Measurements from ENCODE around the gene ATP2A2. TPM values are rescaled to one million over a fixed set of nuclear protein-coding genes. Genes with fewer than 3 reads are reported as not detected.

ATP2A2 gene
- total and polyA plus RNA-seq, 3 experiments from 2014 or later = 4.8 to 199 (median 199) TPM

DNA sequence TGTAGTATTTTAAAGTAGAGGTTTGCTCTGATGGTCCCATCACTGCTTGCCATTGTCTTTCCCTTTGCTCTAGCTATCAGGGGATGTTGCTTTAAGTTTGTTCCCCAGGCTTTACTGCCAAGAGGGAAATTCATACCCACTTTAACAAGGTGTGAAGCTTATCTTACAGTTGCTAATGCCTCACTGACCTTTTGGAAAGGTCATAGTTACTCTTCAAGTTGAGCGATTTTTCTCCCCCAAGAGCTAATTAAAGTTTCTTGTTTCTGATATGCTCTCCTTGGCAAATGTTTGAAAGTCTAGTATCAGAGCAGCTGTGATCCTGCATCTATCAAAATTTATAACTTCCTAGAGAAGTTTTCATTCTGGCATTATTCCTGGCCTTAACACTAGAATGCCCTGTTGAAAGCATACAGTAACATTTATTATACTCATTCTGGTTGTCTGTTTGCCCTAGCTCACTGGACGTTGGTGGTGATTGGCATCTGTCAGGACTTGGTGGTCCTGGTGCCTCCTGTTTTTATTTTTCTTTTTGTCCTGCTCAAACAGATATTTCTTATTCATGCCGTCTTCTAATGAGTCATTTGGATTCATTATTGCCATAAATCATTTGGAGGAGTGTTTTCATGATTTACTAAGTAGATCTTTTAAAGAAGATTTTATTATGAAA, 8.1 kb downstream of the ATP2A2 start:
- Mint-ChIP-seq H3K27ac (peak overlapping the region in 7 of 8 donors; percentile 34 to 69 (median 56)), H3K4me3 (peak overlapping the region in 2 of 7 donors; percentile 42 to 48), H3K36me3 (peaks cover 0 to 76% (median 6%) of the 10 kb centered on the region in 3 donors), H3K27me3 (no peaks in the 10 kb centered on the region), H3K4me1 (peaks cover 49 to 64% (median 58%) of the 10 kb centered on the region in 3 donors), H3K9me3 (no peaks in the 10 kb centered on the region)
- H3K27ac ChIP-seq (ENCODE audit: low read depth, low read length) = no peak overlapping the region
- no peak for DNase-seq
- no peaks in the 10 kb centered on the region for H3K27me3 ChIP-seq (ENCODE audit: insufficient read depth, low read length, poor library complexity, severe bottlenecking)
- H3K4me1 ChIP-seq (ENCODE audit: insufficient read depth, low read length) = peaks cover 43% of the 10 kb centered on the region
- ChIA-PET POLR2A (no interaction called here), CTCF (no interaction called here)
- H3K4me3 ChIP-seq (ENCODE audit: low read length) = no peak overlapping the region
- peaks cover 7% of the 10 kb centered on the region for H3K36me3 ChIP-seq (ENCODE audit: insufficient read depth, low read length)
- no peaks in the 10 kb centered on the region for H3K9me3 ChIP-seq (ENCODE audit: low read length)

DNA sequence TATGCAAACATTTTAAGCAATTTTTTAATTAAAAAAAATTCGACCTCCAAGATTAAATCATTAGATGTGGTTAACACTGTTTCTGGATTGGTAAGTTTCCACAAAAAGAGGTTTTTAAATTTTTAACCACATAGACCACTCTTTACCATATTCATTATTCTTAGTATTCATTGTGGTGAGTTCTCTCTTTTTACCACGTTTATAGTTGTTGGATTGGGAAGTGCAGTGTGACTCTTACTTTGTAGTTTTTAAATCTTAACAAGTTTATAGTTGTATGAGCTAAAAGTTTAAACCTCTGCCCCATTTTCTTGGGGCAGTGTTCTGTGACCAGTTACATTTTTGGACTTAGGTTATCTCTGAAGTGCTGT, 8.6 kb downstream of the ATP2A2 start:
- H3K36me3 Mint-ChIP-seq = peaks cover 0 to 78% (median 8%) of the 10 kb centered on the region in 3 donors
- POLR2A ChIA-PET = interaction anchor here (0.6 kb wide), 1 partner anchor 160 kb away, joined by 3 read pairs; the partner anchor contains the start of gene ARPC3
- H3K4me1 Mint-ChIP-seq = peaks cover 45 to 62% (median 56%) of the 10 kb centered on the region in 3 donors
- Histone ChIP-seq H3K4me1 (ENCODE audit: insufficient read depth, low read length) (peaks cover 38% of the 10 kb centered on the region), H3K36me3 (ENCODE audit: insufficient read depth, low read length) (peaks cover 7% of the 10 kb centered on the region), H3K27ac (ENCODE audit: low read depth, low read length) (no peak overlapping the region), H3K4me3 (ENCODE audit: low read length) (no peak overlapping the region), H3K9me3 (ENCODE audit: low read length) (no peaks in the 10 kb centered on the region), H3K27me3 (ENCODE audit: insufficient read depth, low read length, poor library complexity, severe bottlenecking) (no peaks in the 10 kb centered on the region)
- H3K27ac Mint-ChIP-seq = peak overlapping the region in 2 of 8 donors; percentile 40 to 64
- H3K4me3 Mint-ChIP-seq = peak overlapping the region in 2 of 7 donors; percentile 7 to 37
- no peaks in the 10 kb centered on the region for H3K27me3 Mint-ChIP-seq
- no peaks in the 10 kb centered on the region for H3K9me3 Mint-ChIP-seq
- CTCF ChIA-PET = no interaction called here
- DNase-seq = no peak

DNA sequence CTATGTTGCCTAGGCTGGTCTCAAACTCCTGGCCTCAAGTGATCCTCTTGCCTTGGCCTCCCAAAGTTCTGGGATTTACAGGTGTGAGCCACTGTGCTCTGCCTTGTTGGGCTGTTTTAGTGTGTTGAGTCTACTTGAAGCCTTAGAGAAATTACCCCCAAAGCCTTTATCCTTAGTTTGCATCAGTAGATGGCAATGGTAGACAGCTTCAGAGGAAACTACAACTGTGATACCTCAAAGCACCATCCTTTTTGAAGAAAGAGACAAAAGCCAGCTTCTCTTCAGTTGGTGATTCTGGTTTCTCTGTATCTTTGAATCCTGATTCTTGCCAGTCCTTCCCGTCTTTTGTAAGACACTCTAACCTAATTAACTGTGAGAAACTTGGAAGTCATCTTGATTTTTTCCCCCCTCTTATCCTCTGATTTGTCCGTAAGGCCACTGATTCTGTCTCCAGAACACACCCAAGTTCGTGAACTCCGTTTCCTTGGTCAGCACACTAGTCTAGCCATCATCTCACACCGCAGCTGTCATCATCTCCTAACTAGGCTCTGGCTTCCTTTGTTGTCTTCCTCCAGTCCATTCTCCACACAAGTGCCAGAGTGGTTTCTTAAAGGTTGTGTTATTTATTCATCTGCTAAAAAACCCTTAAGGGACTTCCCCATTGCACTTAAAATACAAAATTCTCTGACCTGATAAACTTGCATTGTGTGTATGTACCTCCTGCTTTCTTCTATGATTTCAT, 20.2 kb downstream of the ATP2A2 start:
- Mint-ChIP-seq H3K27ac (peak overlapping the region; percentile 15 to 97 (median 75)), H3K9me3 (no peaks in the 10 kb centered on the region), H3K4me3 (peak overlapping the region in 2 of 7 donors; percentile 5 to 33), H3K4me1 (peaks cover 53 to 83% (median 69%) of the 10 kb centered on the region in 3 donors), H3K27me3 (no peaks in the 10 kb centered on the region), H3K36me3 (peaks cover 3 to 84% (median 20%) of the 10 kb centered on the region in 3 donors)
- no peaks in the 10 kb centered on the region for H3K9me3 ChIP-seq (ENCODE audit: low read length)
- no peak for DNase-seq
- H3K27ac ChIP-seq (ENCODE audit: low read depth, low read length) = no peak overlapping the region
- H3K27me3 ChIP-seq (ENCODE audit: insufficient read depth, low read length, poor library complexity, severe bottlenecking) = no peaks in the 10 kb centered on the region
- ChIA-PET CTCF (no interaction called here), POLR2A (no interaction called here)
- peaks cover 32% of the 10 kb centered on the region for H3K36me3 ChIP-seq (ENCODE audit: insufficient read depth, low read length)
- H3K4me3 ChIP-seq (ENCODE audit: low read length) = no peak overlapping the region
- H3K4me1 ChIP-seq (ENCODE audit: insufficient read depth, low read length) = peaks cover 11% of the 10 kb centered on the region

DNA sequence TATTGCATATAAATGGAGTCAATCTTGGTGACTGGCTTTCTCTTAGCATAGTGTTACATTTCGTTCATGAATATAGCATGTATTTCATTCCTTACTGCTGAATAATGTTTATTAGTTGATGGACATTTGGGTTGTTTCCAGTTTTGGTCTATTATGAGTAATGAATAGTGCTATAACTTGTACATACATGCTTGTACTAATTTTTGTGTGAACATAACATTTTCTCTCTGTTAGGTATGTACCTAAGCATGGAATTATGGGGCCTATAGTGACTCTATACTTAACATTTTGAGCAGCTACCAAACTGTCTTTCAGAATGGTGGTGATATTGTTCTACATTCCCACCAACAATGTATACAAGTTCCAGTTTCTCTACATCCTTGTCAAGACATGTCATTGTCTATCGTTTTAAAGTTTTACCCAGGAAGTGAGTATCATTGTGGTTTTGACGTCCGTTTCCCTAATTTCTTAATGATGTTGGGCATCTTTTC, 23.1 kb downstream of the ATP2A2 start:
- CTCF ChIA-PET = no interaction called here
- Mint-ChIP-seq H3K36me3 (peaks cover 3 to 79% (median 30%) of the 10 kb centered on the region in 3 donors), H3K9me3 (no peaks in the 10 kb centered on the region), H3K4me1 (peaks cover 57 to 85% (median 75%) of the 10 kb centered on the region in 3 donors), H3K27ac (peak overlapping the region in 7 of 8 donors; percentile 18 to 49 (median 30)), H3K27me3 (no peaks in the 10 kb centered on the region), H3K4me3 (no peak overlapping the region)
- Histone ChIP-seq H3K4me1 (ENCODE audit: insufficient read depth, low read length) (peaks cover 23% of the 10 kb centered on the region), H3K27ac (ENCODE audit: low read depth, low read length) (no peak overlapping the region), H3K27me3 (ENCODE audit: insufficient read depth, low read length, poor library complexity, severe bottlenecking) (no peaks in the 10 kb centered on the region), H3K4me3 (ENCODE audit: low read length) (no peak overlapping the region), H3K9me3 (ENCODE audit: low read length) (no peaks in the 10 kb centered on the region), H3K36me3 (ENCODE audit: insufficient read depth, low read length) (peaks cover 5% of the 10 kb centered on the region)
- DNase-seq = no peak
- POLR2A ChIA-PET = no interaction called here

DNA sequence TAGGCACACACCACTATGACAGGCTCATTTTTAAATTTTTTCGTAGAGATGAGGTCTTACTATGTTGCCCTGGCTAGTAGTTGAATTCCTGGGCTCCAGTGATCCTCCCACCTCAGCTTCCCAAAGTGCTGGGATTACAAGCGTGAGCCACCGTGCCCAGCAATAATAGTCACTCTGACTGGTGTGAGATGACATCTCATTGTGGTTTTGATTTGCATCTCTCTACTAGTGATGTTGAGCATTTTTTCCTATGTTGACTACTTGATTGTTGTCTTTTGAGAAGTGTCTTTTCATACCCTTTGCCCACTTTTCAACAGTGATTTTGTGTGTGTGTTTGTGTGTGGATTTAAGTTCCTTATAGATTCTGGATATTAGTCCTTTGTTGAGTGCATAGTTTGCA, 26.3 kb downstream of the ATP2A2 start:
- no peak overlapping the region for H3K4me3 ChIP-seq (ENCODE audit: low read length)
- H3K27ac ChIP-seq (ENCODE audit: low read depth, low read length) = no peak overlapping the region
- H3K9me3 ChIP-seq (ENCODE audit: low read length) = no peaks in the 10 kb centered on the region
- Mint-ChIP-seq H3K36me3 (peaks cover 3 to 74% (median 25%) of the 10 kb centered on the region in 3 donors), H3K9me3 (no peaks in the 10 kb centered on the region), H3K27me3 (no peaks in the 10 kb centered on the region), H3K4me3 (peak overlapping the region in 4 of 7 donors; percentile 8 to 33 (median 23)), H3K4me1 (peaks cover 49 to 83% (median 67%) of the 10 kb centered on the region in 3 donors), H3K27ac (peak overlapping the region; percentile 6 to 89 (median 76))
- ChIA-PET POLR2A (interaction anchor here (0.6 kb wide), 1 partner anchor 213 kb away, joined by 3 read pairs; no protein-coding TSS in a partner anchor), CTCF (interaction anchor here (1.0 kb wide), 1 partner anchor 27 kb away, joined by 3 read pairs; no protein-coding TSS in a partner anchor)
- peaks cover 14% of the 10 kb centered on the region for H3K4me1 ChIP-seq (ENCODE audit: insufficient read depth, low read length)
- H3K27me3 ChIP-seq (ENCODE audit: insufficient read depth, low read length, poor library complexity, severe bottlenecking) = no peaks in the 10 kb centered on the region
- DNase-seq = no peak
- H3K36me3 ChIP-seq (ENCODE audit: insufficient read depth, low read length) = peaks cover 5% of the 10 kb centered on the region

DNA sequence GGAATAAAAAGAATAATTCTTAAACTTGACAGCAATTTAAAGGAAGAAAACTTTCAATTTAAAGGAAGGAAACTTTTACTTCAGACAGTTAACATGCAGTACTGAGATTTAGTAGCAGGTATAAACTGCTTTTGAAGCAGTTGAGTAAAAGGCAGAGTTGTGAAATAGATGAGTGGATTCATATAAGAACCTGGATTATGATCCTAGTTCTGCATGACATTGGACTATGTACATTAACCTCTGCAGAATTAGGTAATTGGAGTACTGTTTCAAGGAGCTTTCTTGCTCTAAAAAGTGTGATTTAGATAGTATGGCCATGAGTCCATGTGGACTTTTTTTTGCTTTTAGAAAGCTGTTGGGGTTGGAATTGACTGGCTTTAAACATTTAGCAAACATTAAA, 29.7 kb downstream of the ATP2A2 start:
- H3K36me3 ChIP-seq (ENCODE audit: insufficient read depth, low read length) = no peaks in the 10 kb centered on the region
- H3K9me3 ChIP-seq (ENCODE audit: low read length) = no peaks in the 10 kb centered on the region
- no peak for DNase-seq
- Mint-ChIP-seq H3K27me3 (no peaks in the 10 kb centered on the region), H3K36me3 (peaks cover under 1 to 54% (median 18%) of the 10 kb centered on the region in 3 donors), H3K9me3 (no peaks in the 10 kb centered on the region), H3K27ac (peak overlapping the region in 2 of 8 donors; percentile 12 to 54), H3K4me3 (peak overlapping the region in 1 of 7 donors; percentile 8), H3K4me1 (peaks cover 50 to 78% (median 71%) of the 10 kb centered on the region in 3 donors)
- POLR2A ChIA-PET = interaction anchor here (0.6 kb wide), 1 partner anchor 167 kb away, joined by 3 read pairs; no protein-coding TSS in a partner anchor
- no peak overlapping the region for H3K27ac ChIP-seq (ENCODE audit: low read depth, low read length)
- no peaks in the 10 kb centered on the region for H3K27me3 ChIP-seq (ENCODE audit: insufficient read depth, low read length, poor library complexity, severe bottlenecking)
- peaks cover 22% of the 10 kb centered on the region for H3K4me1 ChIP-seq (ENCODE audit: insufficient read depth, low read length)
- H3K4me3 ChIP-seq (ENCODE audit: low read length) = no peak overlapping the region
- CTCF ChIA-PET = no interaction called here

DNA sequence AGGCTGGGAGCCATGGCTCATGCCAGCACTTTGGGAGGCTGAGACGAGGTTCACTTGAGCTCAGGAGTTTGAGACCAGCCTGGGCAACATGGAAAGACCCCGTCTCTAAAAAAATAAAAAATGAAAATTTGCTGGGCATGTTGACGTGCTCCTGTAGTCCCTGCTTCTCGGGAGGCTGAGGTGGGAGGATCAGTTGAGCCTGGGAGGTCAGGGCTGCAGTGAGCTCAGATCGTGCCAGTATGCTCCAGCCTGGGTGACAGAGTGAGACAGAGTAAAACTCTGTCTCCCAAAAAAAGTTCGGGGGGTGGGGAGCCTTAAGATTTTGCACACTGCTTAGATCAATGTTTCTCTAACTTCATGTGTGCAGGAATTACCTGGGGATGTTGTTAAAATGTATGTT, 30.9 kb downstream of the ATP2A2 start:
- CTCF ChIA-PET = interaction anchor here (1.2 kb wide), 1 partner anchor 16 kb away, joined by 3 read pairs; no protein-coding TSS in a partner anchor
- peak overlapping the region in 7 of 8 donors; percentile 46 to 84 (median 70) for H3K27ac Mint-ChIP-seq

More for the DNA sequence above, 30.9 kb downstream of the ATP2A2 start:
- no peaks in the 10 kb centered on the region for H3K9me3 Mint-ChIP-seq
- no peaks in the 10 kb centered on the region for H3K9me3 ChIP-seq (ENCODE audit: low read length)
- peaks cover 0 to 52% (median 15%) of the 10 kb centered on the region in 3 donors for H3K36me3 Mint-ChIP-seq
- peaks cover 28% of the 10 kb centered on the region for H3K4me1 ChIP-seq (ENCODE audit: insufficient read depth, low read length)
- peak overlapping the region in 1 of 7 donors; percentile 35 for H3K4me3 Mint-ChIP-seq
- H3K4me3 ChIP-seq (ENCODE audit: low read length) = no peak overlapping the region
- no peaks in the 10 kb centered on the region for H3K27me3 ChIP-seq (ENCODE audit: insufficient read depth, low read length, poor library complexity, severe bottlenecking)
- H3K4me1 Mint-ChIP-seq = peaks cover 56 to 79% (median 72%) of the 10 kb centered on the region in 3 donors
- no peaks in the 10 kb centered on the region for H3K36me3 ChIP-seq (ENCODE audit: insufficient read depth, low read length)
- POLR2A ChIA-PET = interaction anchor here (0.6 to 1.2 kb wide), 2 partner anchors 29 to 268 kb away, joined by 3 to 5 read pairs; no protein-coding TSS in a partner anchor
- H3K27me3 Mint-ChIP-seq = no peaks in the 10 kb centered on the region
- DNase-seq = no peak
- H3K27ac ChIP-seq (ENCODE audit: low read depth, low read length) = no peak overlapping the region
